ENCODE measurements around the gene DENND1A. TPM values are rescaled to one million over a fixed set of nuclear protein-coding genes. Genes with fewer than 3 reads are reported as not detected.

The DENND1A gene
- total and polyA plus RNA-seq, 4 donors: 7.9 to 22.0 (median 13.9) TPM

- Histone ChIP-seq H3K9me3 (ENCODE audit: control insufficient read depth in 4 of 4, low read length in 3 of 4) (no peaks in the 10 kb centered on the region), H3K27me3 (ENCODE audit: control insufficient read depth in 4 of 4, insufficient read depth in 4 of 4, low read length in 3 of 4) (no peaks in the 10 kb centered on the region), H3K4me1 (ENCODE audit: control insufficient read depth in 4 of 4, insufficient read depth in 4 of 4, low read length in 3 of 4) (peaks cover 9 to 46% (median 30%) of the 10 kb centered on the region in 4 donors), H3K9ac (ENCODE audit: low read depth in 1 of 2, low read length in 2 of 2) (no peak overlapping the region), H3K4me3 (ENCODE audit: low read depth in 1 of 3, low read length in 3 of 3) (no peak overlapping the region), H3K27ac (ENCODE audit: low read depth in 1 of 2, low read length in 2 of 2) (peak overlapping the region in 1 of 2 donors; percentile 12), H3K36me3 (ENCODE audit: control insufficient read depth in 4 of 4, insufficient read depth in 3 of 4, low read depth in 1 of 4, low read length in 3 of 4) (no peaks in the 10 kb centered on the region)
- TF ChIP-seq HNF4A (conservative IDR thresholded peaks at IDR 0.05): peak in 1 of 2 donors; percentile 10
- TF ChIP-seq GABPA (IDR thresholded peaks at IDR 0.05 in 1 of 2, conservative IDR thresholded peaks at IDR 0.05 in 1 of 2): no peak
- TF ChIP-seq, protein P1, sequence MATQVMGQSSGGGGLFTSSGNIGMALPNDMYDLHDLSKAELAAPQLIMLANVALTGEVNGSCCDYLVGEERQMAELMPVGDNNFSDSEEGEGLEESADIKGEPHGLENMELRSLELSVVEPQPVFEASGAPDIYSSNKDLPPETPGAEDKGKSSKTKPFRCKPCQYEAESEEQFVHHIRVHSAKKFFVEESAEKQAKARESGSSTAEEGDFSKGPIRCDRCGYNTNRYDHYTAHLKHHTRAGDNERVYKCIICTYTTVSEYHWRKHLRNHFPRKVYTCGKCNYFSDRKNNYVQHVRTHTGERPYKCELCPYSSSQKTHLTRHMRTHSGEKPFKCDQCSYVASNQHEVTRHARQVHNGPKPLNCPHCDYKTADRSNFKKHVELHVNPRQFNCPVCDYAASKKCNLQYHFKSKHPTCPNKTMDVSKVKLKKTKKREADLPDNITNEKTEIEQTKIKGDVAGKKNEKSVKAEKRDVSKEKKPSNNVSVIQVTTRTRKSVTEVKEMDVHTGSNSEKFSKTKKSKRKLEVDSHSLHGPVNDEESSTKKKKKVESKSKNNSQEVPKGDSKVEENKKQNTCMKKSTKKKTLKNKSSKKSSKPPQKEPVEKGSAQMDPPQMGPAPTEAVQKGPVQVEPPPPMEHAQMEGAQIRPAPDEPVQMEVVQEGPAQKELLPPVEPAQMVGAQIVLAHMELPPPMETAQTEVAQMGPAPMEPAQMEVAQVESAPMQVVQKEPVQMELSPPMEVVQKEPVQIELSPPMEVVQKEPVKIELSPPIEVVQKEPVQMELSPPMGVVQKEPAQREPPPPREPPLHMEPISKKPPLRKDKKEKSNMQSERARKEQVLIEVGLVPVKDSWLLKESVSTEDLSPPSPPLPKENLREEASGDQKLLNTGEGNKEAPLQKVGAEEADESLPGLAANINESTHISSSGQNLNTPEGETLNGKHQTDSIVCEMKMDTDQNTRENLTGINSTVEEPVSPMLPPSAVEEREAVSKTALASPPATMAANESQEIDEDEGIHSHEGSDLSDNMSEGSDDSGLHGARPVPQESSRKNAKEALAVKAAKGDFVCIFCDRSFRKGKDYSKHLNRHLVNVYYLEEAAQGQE (IDR thresholded peaks at IDR 0.05): peak; percentile 1
- DNase-seq (ENCODE audit: low spot score): no peak
- WGBS: 24% methylated on average over 4 of the region's 4 CpGs
These were observed 7.0 kb downstream of the DENND1A start for GRCh38 chr9:123922911-123923310.

- TF ChIP-seq RXRA (IDR thresholded peaks at IDR 0.05) (no peak), RAD21 (IDR thresholded peaks at IDR 0.05) (no peak), SP1 (IDR thresholded peaks at IDR 0.05) (no peak), JUND (IDR thresholded peaks at IDR 0.05) (no peak), HNF4A (conservative IDR thresholded peaks at IDR 0.05) (no peak), EGR1 (IDR thresholded peaks at IDR 0.05; ENCODE audit: low read depth in 2 of 2) (no peak), TAF1 (conservative IDR thresholded peaks at IDR 0.05) (no peak), YY1 (IDR thresholded peaks at IDR 0.05) (no peak), FOXA2 (IDR thresholded peaks at IDR 0.05) (no peak)
- TF ChIP-seq, protein P2, sequence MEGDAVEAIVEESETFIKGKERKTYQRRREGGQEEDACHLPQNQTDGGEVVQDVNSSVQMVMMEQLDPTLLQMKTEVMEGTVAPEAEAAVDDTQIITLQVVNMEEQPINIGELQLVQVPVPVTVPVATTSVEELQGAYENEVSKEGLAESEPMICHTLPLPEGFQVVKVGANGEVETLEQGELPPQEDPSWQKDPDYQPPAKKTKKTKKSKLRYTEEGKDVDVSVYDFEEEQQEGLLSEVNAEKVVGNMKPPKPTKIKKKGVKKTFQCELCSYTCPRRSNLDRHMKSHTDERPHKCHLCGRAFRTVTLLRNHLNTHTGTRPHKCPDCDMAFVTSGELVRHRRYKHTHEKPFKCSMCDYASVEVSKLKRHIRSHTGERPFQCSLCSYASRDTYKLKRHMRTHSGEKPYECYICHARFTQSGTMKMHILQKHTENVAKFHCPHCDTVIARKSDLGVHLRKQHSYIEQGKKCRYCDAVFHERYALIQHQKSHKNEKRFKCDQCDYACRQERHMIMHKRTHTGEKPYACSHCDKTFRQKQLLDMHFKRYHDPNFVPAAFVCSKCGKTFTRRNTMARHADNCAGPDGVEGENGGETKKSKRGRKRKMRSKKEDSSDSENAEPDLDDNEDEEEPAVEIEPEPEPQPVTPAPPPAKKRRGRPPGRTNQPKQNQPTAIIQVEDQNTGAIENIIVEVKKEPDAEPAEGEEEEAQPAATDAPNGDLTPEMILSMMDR (IDR thresholded peaks at IDR 0.05; ENCODE audit: low read depth, low read length, missing input control): no peak
- TF ChIP-seq, protein P1 (IDR thresholded peaks at IDR 0.05): no peak
- TF ChIP-seq, protein P3, sequence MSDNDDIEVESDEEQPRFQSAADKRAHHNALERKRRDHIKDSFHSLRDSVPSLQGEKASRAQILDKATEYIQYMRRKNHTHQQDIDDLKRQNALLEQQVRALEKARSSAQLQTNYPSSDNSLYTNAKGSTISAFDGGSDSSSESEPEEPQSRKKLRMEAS (IDR thresholded peaks at IDR 0.05): no peak
- TF ChIP-seq, protein P4, sequence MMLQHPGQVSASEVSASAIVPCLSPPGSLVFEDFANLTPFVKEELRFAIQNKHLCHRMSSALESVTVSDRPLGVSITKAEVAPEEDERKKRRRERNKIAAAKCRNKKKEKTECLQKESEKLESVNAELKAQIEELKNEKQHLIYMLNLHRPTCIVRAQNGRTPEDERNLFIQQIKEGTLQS (IDR thresholded peaks at IDR 0.05): no peak
- Histone ChIP-seq H3K4me1 (ENCODE audit: control insufficient read depth in 4 of 4, insufficient read depth in 4 of 4, low read length in 3 of 4) (peaks cover 5 to 41% (median 26%) of the 10 kb centered on the region in 4 donors), H3K27me3 (ENCODE audit: control insufficient read depth in 4 of 4, insufficient read depth in 4 of 4, low read length in 3 of 4) (no peaks in the 10 kb centered on the region), H3K36me3 (ENCODE audit: control insufficient read depth in 4 of 4, insufficient read depth in 3 of 4, low read depth in 1 of 4, low read length in 3 of 4) (no peaks in the 10 kb centered on the region), H3K27ac (ENCODE audit: low read depth in 1 of 2, low read length in 2 of 2) (peak overlapping the region; percentile 8 to 40), H3K9me3 (ENCODE audit: control insufficient read depth in 4 of 4, low read length in 3 of 4) (no peaks in the 10 kb centered on the region), H3K9ac (ENCODE audit: low read depth in 1 of 2, low read length in 2 of 2) (no peak overlapping the region), H3K4me3 (ENCODE audit: low read depth in 1 of 3, low read length in 3 of 3) (no peak overlapping the region)
- no peak for DNase-seq (ENCODE audit: low spot score)
- WGBS: 49% methylated on average over 3 of the region's 3 CpGs
These were observed 7.5 kb downstream of the DENND1A start for GRCh38 chr9:123922431-123922830.
